SK-N-SH treated with all-trans-retinoic acid at 6 μM for 48 hours (cell line): ENCODE data around the gene FHOD1.

Experiments
- CSDC2 ChIP-seq: fragments of 250-450 bp; sonication (Bioruptor Pico); IDR thresholded peaks from 2 replicates; pipeline ENCODE4 v1.5.0; 2020; ENCODE audit warnings: mild to moderate bottlenecking, moderate library complexity
- PATZ1 ChIP-seq: fragments of 250-450 bp; sonication (Bioruptor Pico); IDR thresholded peaks from 2 replicates; pipeline ENCODE4 v1.8.0; 2020; ENCODE audit warnings: mild to moderate bottlenecking, moderate library complexity, borderline replicate concordance
- POU6F1 ChIP-seq: fragments of 250-450 bp; sonication (Bioruptor Pico); IDR thresholded peaks from 2 replicates; pipeline ENCODE4 v1.8.0; 2021; ENCODE audit warnings: low read depth, mild to moderate bottlenecking, moderate library complexity, borderline replicate concordance
- PPARA ChIP-seq: fragments of 250-450 bp; sonication (Bioruptor Pico); IDR thresholded peaks from 2 replicates; pipeline ENCODE4 v1.5.0; 2020; ENCODE audit warnings: mild to moderate bottlenecking, borderline replicate concordance
- ZFP3 ChIP-seq: fragments of 250-450 bp; sonication (Bioruptor Pico); IDR thresholded peaks from 2 replicates; pipeline ENCODE4 v1.5.0; 2020; ENCODE audit warnings: mild to moderate bottlenecking, moderate library complexity
- ZFP30 ChIP-seq: fragments of 450-650 bp; formaldehyde crosslinking; IDR thresholded peaks from 2 replicates; pipeline ENCODE4 v1.5.0; 2022; ENCODE audit warnings: mild to moderate bottlenecking, moderate library complexity
- ZNF70 ChIP-seq: fragments of 450-650 bp; formaldehyde crosslinking; IDR thresholded peaks from 2 replicates; pipeline ENCODE4 v1.5.0; 2020; ENCODE audit warnings: mild to moderate bottlenecking, moderate library complexity

GRCh38 chr16:67215706-67216105, 31.6 kb downstream of the FHOD1 start:
- TF ChIP-seq ZFP30 (CRISPR knock-in tag), result no peak
- TF ChIP-seq PATZ1 (CRISPR knock-in tag), result no peak
- no peak for TF ChIP-seq PPARA (CRISPR knock-in tag)
- TF ChIP-seq POU6F1 (CRISPR knock-in tag), result no peak
- no peak for TF ChIP-seq ZNF70 (CRISPR knock-in tag)
- TF ChIP-seq CSDC2 (CRISPR knock-in tag), result no peak
- no peak for TF ChIP-seq ZFP3 (CRISPR knock-in tag)
